Upper lobe of right lung (tissue), 1 donor: ENCODE data around the gene PIH1D1. TPM values are rescaled to one million over a fixed set of nuclear protein-coding genes. Genes with fewer than 3 reads are reported as not detected.

Experiments used
- ATAC-seq: fragments of 200-7000 bp; cut with Tn5 transposase; one replicate; pipeline ENCODE4 v1.9.1; 2020; ENCODE audit warnings: mild to moderate bottlenecking, moderate library complexity
- DNase-seq: peaks from one replicate; pipeline ENCODE4 v3.0.0-alpha.2; 2020
- H3K27ac ChIP-seq: fragments of 200-600 bp; one replicate; pipeline ENCODE4 v1.8.0; 2022
- H3K27me3 ChIP-seq: fragments of 200-600 bp; one replicate; pipeline ENCODE4 v1.8.0; 2022; ENCODE audit warnings: mild to moderate bottlenecking
- H3K36me3 ChIP-seq: fragments of 200-600 bp; one replicate; pipeline ENCODE4 v1.8.0; 2022
- H3K4me1 ChIP-seq: fragments of 200-600 bp; one replicate; pipeline ENCODE4 v1.8.0; 2022
- H3K4me3 ChIP-seq: fragments of 200-600 bp; one replicate; pipeline ENCODE4 v1.8.0; 2022; ENCODE audit warnings: mild to moderate bottlenecking
- H3K9me3 ChIP-seq: fragments of 200-600 bp; one replicate; pipeline ENCODE4 v1.8.0; 2022
- intact Hi-C: fragments of 100-400 bp; cut with DNase I; formaldehyde crosslinking; loops from one replicate; pipeline ENCODE4 v1.11.0; 2022
- total RNA-seq: library from RNA; stranded (reverse); fragmentation: NEBNext Ultra II Directional; extraction: Animal tissue kit (Norgen Biotek cat#: 25700); gene quantifications from one replicate; pipeline ENCODE4 v1.2.1, GENCODE V29; 2021
- TF ChIP-seq, protein P1 (sequence below): fragments of 200-600 bp; IDR thresholded peaks from one replicate; pipeline ENCODE4 v1.8.0; 2022; ENCODE audit warnings: antibody characterized with exemption
- donor health status: DM: no; HTN: yes; CAD: no; lungs with severe emphysema.

Gene PIH1D1
- total RNA-seq, 1 donor from 2014 or later = 64.2 TPM

DNA sequence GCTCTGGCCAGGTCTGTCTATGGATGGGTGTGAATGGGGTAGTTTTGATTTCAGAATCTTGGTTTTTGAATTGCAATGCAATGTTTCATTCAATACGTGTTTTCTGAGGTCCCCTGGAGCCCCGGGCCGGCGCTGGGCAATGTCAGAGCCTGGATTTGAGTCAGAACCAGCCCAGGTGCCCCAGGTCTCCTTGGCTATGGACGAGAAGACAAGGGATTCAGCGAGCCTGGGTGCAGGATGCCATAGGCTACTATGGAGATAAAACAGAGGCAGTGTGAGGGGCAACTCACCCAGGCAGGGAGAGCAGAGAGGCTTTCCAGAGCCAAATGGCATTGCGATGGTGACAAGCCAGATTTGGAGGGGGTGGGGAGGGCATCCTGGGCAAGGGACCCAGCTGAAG is 34.6 kb upstream of the PIH1D1 start:
- Histone ChIP-seq H3K27me3 (no peaks in the 10 kb centered on the region), H3K4me1 (peaks cover 22% of the 10 kb centered on the region), H3K9me3 (no peaks in the 10 kb centered on the region), H3K4me3 (no peak overlapping the region), H3K27ac (no peak overlapping the region), H3K36me3 (peaks cover 26% of the 10 kb centered on the region)
- TF ChIP-seq, protein P1, sequence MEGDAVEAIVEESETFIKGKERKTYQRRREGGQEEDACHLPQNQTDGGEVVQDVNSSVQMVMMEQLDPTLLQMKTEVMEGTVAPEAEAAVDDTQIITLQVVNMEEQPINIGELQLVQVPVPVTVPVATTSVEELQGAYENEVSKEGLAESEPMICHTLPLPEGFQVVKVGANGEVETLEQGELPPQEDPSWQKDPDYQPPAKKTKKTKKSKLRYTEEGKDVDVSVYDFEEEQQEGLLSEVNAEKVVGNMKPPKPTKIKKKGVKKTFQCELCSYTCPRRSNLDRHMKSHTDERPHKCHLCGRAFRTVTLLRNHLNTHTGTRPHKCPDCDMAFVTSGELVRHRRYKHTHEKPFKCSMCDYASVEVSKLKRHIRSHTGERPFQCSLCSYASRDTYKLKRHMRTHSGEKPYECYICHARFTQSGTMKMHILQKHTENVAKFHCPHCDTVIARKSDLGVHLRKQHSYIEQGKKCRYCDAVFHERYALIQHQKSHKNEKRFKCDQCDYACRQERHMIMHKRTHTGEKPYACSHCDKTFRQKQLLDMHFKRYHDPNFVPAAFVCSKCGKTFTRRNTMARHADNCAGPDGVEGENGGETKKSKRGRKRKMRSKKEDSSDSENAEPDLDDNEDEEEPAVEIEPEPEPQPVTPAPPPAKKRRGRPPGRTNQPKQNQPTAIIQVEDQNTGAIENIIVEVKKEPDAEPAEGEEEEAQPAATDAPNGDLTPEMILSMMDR = no peak
- DNase-seq = no peak
- no peak for ATAC-seq
- intact Hi-C loops = no loop called here

DNA sequence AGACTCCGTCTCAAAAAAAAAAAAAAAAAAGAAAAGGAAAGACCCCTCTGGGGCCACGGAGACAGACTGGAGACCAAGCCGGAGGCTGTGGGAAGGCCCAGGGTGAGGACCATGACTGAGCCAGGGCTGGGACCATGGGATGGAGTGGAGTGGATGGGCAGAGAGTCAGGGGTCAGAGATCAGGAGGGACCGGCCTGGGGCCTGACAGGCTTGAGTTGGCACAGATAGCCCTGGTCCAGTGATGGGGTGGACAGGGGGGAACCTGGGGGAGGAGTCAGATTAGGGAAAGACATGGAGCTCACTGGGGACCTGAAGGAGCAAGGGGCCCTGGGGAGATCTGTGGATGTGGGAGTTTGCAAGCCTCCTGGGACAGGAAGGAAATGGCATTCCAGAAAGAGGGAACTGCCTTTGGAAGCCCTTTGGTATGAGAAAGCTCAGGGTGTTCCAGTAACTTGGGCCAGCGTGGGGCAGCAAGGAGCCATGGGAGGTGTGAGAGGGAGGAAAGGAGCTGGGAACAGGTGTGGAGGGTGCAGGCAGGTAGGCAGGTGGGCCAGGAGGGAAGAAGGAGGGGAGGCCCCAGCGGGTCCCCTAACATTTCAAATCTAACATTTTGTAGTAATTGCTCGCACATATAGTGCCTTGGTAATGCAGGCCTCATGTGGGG is 29.5 kb upstream of the PIH1D1 start:
- H3K4me3 ChIP-seq = no peak overlapping the region
- no peaks in the 10 kb centered on the region for H3K27me3 ChIP-seq
- ATAC-seq (no peak), DNase-seq (no peak)
- H3K9me3 ChIP-seq = no peaks in the 10 kb centered on the region
- H3K36me3 ChIP-seq = no peaks in the 10 kb centered on the region
- intact Hi-C loops = no loop called here
- H3K27ac ChIP-seq = no peak overlapping the region
- no peaks in the 10 kb centered on the region for H3K4me1 ChIP-seq
- TF ChIP-seq, protein P1 = no peak

DNA sequence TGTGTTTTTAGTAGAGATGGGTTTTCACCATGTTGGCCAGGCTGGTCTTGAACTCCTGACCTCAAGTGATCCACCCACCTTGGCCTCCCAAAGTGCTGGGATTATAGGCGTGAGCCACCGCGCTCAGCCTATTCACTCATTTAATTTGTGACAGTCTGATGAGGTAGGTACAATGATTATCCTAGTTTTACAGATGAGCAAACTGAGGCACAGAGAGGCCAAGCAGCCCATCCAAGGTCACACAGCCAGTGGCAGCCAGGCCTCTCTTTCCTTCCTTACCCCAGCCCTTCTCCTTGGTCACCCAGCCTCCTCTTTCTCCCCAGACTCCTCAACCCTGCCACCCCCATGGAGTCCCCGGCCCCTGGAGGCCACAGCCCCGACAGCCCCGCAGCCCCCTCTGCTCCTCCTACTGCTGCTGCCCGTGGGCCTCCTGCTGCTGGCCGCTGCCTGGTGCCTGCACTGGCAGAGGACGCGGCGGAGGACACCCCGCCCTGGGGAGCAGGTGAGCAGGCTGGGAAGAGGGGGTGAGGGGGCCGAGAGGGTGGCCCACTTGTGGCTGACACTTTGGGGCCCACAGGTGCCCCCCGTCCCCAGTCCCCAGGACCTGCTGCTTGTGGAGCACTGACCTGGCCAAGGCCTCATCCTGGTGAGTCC is 28.5 kb upstream of the PIH1D1 start:
- DNase-seq = no peak
- Histone ChIP-seq H3K27me3 (no peaks in the 10 kb centered on the region), H3K27ac (no peak overlapping the region), H3K9me3 (no peaks in the 10 kb centered on the region), H3K4me3 (no peak overlapping the region), H3K36me3 (no peaks in the 10 kb centered on the region), H3K4me1 (no peaks in the 10 kb centered on the region)
- intact Hi-C loops = no loop called here
- TF ChIP-seq, protein P1 = no peak
- no peak for ATAC-seq

- H3K36me3 ChIP-seq = no peaks in the 10 kb centered on the region
- H3K4me3 ChIP-seq = no peak overlapping the region
- TF ChIP-seq, protein P1 = peak; percentile 23
- H3K27me3 ChIP-seq = no peaks in the 10 kb centered on the region
- no peak overlapping the region for H3K27ac ChIP-seq
- ATAC-seq = peak; percentile 20
- peaks cover 6% of the 10 kb centered on the region for H3K4me1 ChIP-seq
- no peaks in the 10 kb centered on the region for H3K9me3 ChIP-seq
- intact Hi-C loops = no loop called here
- no peak for DNase-seq
Observed at GRCh38 chr19:49475995-49476880, 24.6 kb upstream of the PIH1D1 start.

DNA sequence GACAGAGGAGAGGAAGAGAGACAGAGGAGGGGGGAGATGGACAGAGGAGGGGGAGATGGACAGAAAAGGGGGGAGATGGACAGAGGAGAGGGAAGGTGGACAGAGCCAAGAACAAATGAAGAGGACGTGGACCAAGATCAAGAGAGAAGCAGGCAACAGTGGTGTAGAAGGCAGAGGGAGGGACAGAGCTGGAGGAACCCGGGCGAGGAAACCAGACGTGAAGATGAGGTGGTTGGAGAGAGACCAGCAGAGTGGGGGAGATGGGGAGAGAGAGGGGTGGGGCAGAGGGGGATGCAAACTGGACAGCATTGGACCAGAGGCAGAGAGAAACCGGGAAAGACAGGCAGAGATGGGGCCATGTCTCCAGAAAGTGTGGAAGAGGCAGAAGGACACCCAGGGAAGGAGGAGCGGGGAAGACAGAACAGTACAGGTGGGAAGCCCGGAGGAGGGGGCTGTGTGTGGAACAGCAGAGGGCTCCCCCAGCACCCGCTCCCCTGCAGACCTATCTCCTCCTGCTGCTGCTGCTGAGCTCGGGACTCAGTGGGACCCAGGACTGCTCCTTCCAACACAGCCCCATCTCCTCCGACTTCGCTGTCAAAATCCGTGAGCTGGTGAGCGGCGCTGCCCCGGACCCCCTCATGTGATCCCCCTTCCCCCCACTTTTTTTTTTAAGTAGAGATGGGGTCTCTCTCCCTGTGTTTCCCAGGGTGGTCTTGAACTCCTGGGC is 23.7 kb upstream of the PIH1D1 start:
- DNase-seq = no peak
- ATAC-seq = no peak
- no peak overlapping the region for H3K4me3 ChIP-seq
- no peaks in the 10 kb centered on the region for H3K27me3 ChIP-seq
- intact Hi-C loops = no loop called here
- H3K36me3 ChIP-seq = no peaks in the 10 kb centered on the region
- H3K4me1 ChIP-seq = peaks cover 6% of the 10 kb centered on the region
- H3K9me3 ChIP-seq = no peaks in the 10 kb centered on the region
- H3K27ac ChIP-seq = peak overlapping the region; percentile 11
- TF ChIP-seq, protein P1 = no peak
